ENCODE measurements around the gene CDHR2. TPM values are rescaled to one million over a fixed set of nuclear protein-coding genes. Genes with fewer than 3 reads are reported as not detected.

CDHR2 gene
- total and polyA plus RNA-seq, 2 donors (not counting 3 experiments of a cell fraction or from before 2014, with no cell fraction given): not detected

- no peaks in the 10 kb centered on the region for H3K27me3 ChIP-seq (ENCODE audit: control insufficient read depth in 2 of 2, insufficient read depth in 2 of 2, low read length in 2 of 2)
- H3K9me1 ChIP-seq (replicated peaks; ENCODE audit: control insufficient read depth, extremely low read depth, insufficient read depth, low read length): no peaks in the 10 kb centered on the region
- BruUV-seq (replicated peaks): TSS peak; percentile 28
- H3K4me1 ChIP-seq (ENCODE audit: control insufficient read depth, extremely low read depth, insufficient read depth, low read length): peaks cover 44% of the 10 kb centered on the region
- peak overlapping the region; percentile 86 for H3K9ac ChIP-seq (replicated peaks; ENCODE audit: extremely low read depth, insufficient read depth, low read length)
- H3K9me3 ChIP-seq (replicated peaks; ENCODE audit: control insufficient read depth, insufficient read depth, low read length): no peaks in the 10 kb centered on the region
- H2AFZ ChIP-seq (ENCODE audit: low read depth, low read length): peak overlapping the region; percentile 4
- POLR2A ChIA-PET: interaction anchor here (0.6 kb wide), 2 partner anchors 11 to 470 kb away, joined by 3 to 5 read pairs; partner anchors contain the start of gene UIMC1
- DNase-seq (ENCODE audit: low read depth, low spot score) (peak; percentile 82), FAIRE-seq (peak; percentile 89)
- peak overlapping the region; percentile 83 for H3K27ac ChIP-seq (ENCODE audit: insufficient read depth, low read depth, low read length)
- H3K36me3 ChIP-seq (ENCODE audit: control insufficient read depth in 2 of 2, extremely low read depth in 1 of 2, insufficient read depth in 2 of 2, low read length in 2 of 2): peaks cover 0 to 6% of the 10 kb centered on the region in 2 experiments
- TF ChIP-seq EZH2 (IDR thresholded peaks at IDR 0.05; ENCODE audit: borderline replicate concordance, low read depth, low read length, severe bottlenecking) (no peak), POLR2AphosphoS5 (IDR thresholded peaks at IDR 0.05; ENCODE audit: insufficient read depth, low read depth, low read length) (peak; percentile 26), GATA2 (IDR thresholded peaks at IDR 0.05; ENCODE audit: insufficient read depth, insufficient read length, low read depth, low read length) (no peak), MYC (IDR thresholded peaks at IDR 0.05; ENCODE audit: low read depth, low read length) (peak; percentile 94), MAX (IDR thresholded peaks at IDR 0.05; ENCODE audit: insufficient read depth, insufficient read length) (peak; percentile 93), POLR2A (IDR thresholded peaks at IDR 0.05; ENCODE audit: low read depth, low read length) (peak; percentile 76)
- H3K4me3 ChIP-seq (replicated peaks in 1 of 3; ENCODE audit: insufficient read depth in 1 of 3, low read depth in 1 of 3, low read length in 3 of 3): peak overlapping the region; percentile 53 to 79 (median 73)
- H3K4me2 ChIP-seq (ENCODE audit: insufficient read depth, low read length): peak overlapping the region; percentile 70
- H4K20me1 ChIP-seq (replicated peaks; ENCODE audit: control insufficient read depth, extremely low read depth, insufficient read depth, low read length): no peaks in the 10 kb centered on the region
- intact Hi-C loops (cut with micrococcal nuclease) (loop anchor here (2.0 to 10.0 kb wide), 4 partner anchors 78 to 958 kb away; partner anchors contain the start of genes KIAA1191 and PDLIM7), dilution Hi-C loops (cut with MboI; ENCODE audit: extremely low pct_ligation_motif_present, low sequenced_read_pairs) (no loop called here)
- CTCF ChIA-PET: interaction anchor here (1.0 to 5.0 kb wide), 5 partner anchors 34 to 171 kb away, joined by 3 to 27 read pairs (median 3); partner anchors contain the start of genes ARL10, CLTB and FAF2
- H3K79me2 ChIP-seq (ENCODE audit: control insufficient read depth, insufficient read depth, low read length): peaks cover 33% of the 10 kb centered on the region
Measured at GRCh38 chr5:176536132-176536901, 12.8 kb upstream of the CDHR2 start.

Measured in endothelial cell of umbilical vein (primary cell).